HL-60 (cell line): Measurements from ENCODE around the gene ABHD2.

Source experiments
- DNase-seq, 2 experiments: peaks; one replicate each; pipeline ENCODE4 v3.0.0-alpha.2; 2010 to 2020; ENCODE audit warnings: low read depth in 1 of 2, low spot score in 1 of 2
- H3K27ac ChIP-seq: fragments of 250-450 bp; sonication (Bioruptor Pico); replicated peaks from 2 replicates; pipeline ENCODE4 v1.5.1; 2020; ENCODE audit warnings: mild to moderate bottlenecking, moderate library complexity
- H3K27me3 ChIP-seq: fragments of 250-450 bp; sonication (Bioruptor Pico); 2 replicates; pipeline ENCODE4 v1.5.1; 2021; ENCODE audit warnings: mild to moderate bottlenecking, moderate library complexity; ENCODE audit not compliant: insufficient read depth, poor library complexity, severe bottlenecking
- H3K4me3 ChIP-seq: replicated peaks from 2 replicates; pipeline ENCODE4 v1.5.1; 2011; ENCODE audit warnings: mild to moderate bottlenecking, control low read depth, low read length; ENCODE audit not compliant: insufficient read depth
- CTCF ChIP-seq: IDR thresholded peaks from one replicate; pipeline ENCODE4 v1.5.1; 2011; ENCODE audit warnings: low read length, control low read depth, inconsistent platforms; ENCODE audit not compliant: insufficient read depth
- GABPA ChIP-seq: IDR thresholded peaks from 2 replicates; pipeline ENCODE4 v1.6.1; 2012; ENCODE audit warnings: low read depth
- POLR2AphosphoS5 ChIP-seq: IDR thresholded peaks from 2 replicates; pipeline ENCODE4 v1.6.1; 2012; ENCODE audit warnings: low read depth
- REST ChIP-seq: IDR thresholded peaks from 2 replicates; pipeline ENCODE4 v1.6.1; 2012; ENCODE audit warnings: low read depth; ENCODE audit not compliant: insufficient replicate concordance
- SPI1 ChIP-seq: IDR thresholded peaks from 2 replicates; pipeline ENCODE4 v1.6.1; 2012; ENCODE audit warnings: low read depth, mild to moderate bottlenecking, borderline replicate concordance

Gene ABHD2

GRCh38 chr15:89123181-89123525 is 34.9 kb downstream of the ABHD2 start:
- no peak overlapping the region for H3K27ac ChIP-seq
- no peak for TF ChIP-seq SPI1
- no peak for TF ChIP-seq CTCF
- no peak for TF ChIP-seq GABPA
- no peak for DNase-seq
- H3K4me3 ChIP-seq: no peak overlapping the region
- no peaks in the 10 kb centered on the region for H3K27me3 ChIP-seq

GRCh38 chr15:89125088-89125826 is 37.0 kb downstream of the ABHD2 start:
- Histone ChIP-seq H3K27ac (no peak overlapping the region), H3K27me3 (no peaks in the 10 kb centered on the region), H3K4me3 (no peak overlapping the region)
- TF ChIP-seq POLR2AphosphoS5 (no peak), GABPA (no peak), REST (no peak), SPI1 (no peak), CTCF (no peak)
- no peak for DNase-seq

GRCh38 chr15:89126009-89126408 is 37.8 kb downstream of the ABHD2 start:
- H3K27ac ChIP-seq: no peak overlapping the region
- no peak for DNase-seq
- H3K4me3 ChIP-seq: no peak overlapping the region
- TF ChIP-seq SPI1 (no peak), CTCF (no peak), POLR2AphosphoS5 (no peak), REST (no peak), GABPA (no peak)
- H3K27me3 ChIP-seq: no peaks in the 10 kb centered on the region

GRCh38 chr15:89127054-89127702 is 38.9 kb downstream of the ABHD2 start:
- Histone ChIP-seq H3K4me3 (no peak overlapping the region), H3K27ac (no peak overlapping the region), H3K27me3 (no peaks in the 10 kb centered on the region)
- TF ChIP-seq POLR2AphosphoS5 (no peak), CTCF (no peak), GABPA (no peak), REST (no peak), SPI1 (no peak)
- DNase-seq: no peak
